GM19328 (cell line): Measurements from ENCODE around the gene DEF6.
A peak's percentile ranks its signal among the peaks of the same experiment; 100 is the strongest.

Source experiments
- ATAC-seq: cut with Tn5 transposase; IDR thresholded peaks from one replicate; pipeline ENCODE4 v1.9.1; 2021; ENCODE audit warnings: mild to moderate bottlenecking, moderate library complexity; ENCODE audit not compliant: unreplicated experiment

Gene DEF6

DNA sequence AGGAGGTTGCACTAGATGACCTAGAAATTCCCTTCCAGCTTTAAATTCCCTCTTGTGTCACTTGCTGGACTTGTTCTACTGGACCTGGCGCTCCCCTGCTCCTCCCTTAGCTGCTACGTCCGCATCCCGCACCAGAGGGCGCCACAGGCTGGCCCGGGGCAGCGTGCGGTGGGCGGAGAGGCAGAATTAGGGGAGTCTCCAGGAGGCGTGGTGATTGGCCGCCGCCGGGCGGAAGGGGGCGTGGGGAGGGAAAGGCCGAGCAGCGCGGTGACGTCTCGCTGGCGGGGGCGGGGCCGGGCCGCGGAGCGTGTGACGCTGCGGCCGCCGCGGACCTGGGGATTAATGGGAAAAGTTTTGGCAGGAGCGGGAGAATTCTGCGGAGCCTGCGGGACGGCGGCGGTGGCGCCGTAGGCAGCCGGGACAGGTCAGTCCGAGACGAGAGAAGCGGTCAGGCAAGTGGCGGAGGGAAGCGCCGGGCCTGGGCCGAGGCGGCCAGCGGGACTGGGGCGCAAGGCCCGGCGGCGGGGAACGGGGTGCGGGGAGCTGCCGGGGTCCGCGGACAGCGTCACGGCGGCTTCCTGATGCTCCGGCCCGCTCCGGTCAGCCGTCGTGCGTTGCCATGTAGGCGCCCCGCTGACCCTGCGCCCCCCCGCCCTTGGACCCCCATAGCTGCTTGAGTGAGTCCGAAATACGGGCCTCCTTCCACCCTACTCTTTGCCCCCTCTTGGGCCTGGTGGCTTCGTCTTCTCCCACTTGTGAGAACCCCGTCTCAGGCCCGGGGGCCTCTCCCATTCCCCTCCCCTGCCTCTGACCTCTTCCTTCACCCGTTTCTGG is 44.9 kb downstream of the DEF6 start, which contains the start of gene PPARD:
Gene PPARD (plus strand): TSS at position 301 of the 834 bp plus-strand sequence. CDS start 68,530 bp downstream, outside the sequence.
- peak; percentile 97 for ATAC-seq

DNA sequence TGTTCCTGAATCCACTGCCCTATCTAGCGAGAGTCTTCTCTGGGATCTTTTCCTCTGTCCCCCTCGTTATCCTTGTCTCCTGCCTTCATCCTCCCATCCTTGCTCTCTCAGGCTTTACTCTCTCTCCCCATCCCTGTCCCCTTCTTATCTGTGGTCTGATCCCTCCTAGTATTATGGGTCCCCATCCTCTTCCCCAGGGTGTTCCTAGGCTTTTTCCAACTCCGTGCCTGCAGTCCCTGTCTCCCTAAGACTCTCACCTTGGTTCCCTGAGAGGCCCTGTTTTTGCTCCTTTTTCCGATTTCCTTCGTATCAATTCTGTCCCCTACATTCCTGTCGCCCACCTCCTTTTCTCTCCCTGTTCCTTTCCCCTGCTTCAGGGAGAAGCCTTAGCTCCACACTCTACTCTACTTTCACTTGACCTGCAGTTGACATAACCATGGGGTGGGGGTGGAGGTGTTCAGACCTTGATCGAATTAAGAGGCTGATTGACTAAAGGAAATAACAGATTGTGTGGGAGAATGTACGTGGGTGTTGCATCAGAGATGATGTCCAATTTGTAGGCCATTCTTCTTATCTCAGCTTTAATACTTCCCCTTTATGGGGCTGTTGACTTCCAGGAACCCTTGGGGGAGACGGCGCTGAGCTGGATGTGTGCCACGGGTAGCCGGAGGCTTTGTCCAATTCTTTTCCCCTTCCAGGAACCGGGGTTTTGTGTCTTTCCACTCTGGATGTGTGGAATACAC is 45.6 kb downstream of the DEF6 start:
- ATAC-seq, result no peak

- no peak for ATAC-seq
These were observed 46.4 kb downstream of the DEF6 start for GRCh38 chr6:35343835-35344550.

- no peak for ATAC-seq
These were observed 53.8 kb downstream of the DEF6 start for GRCh38 chr6:35351422-35351821.

- ATAC-seq, result no peak
These were observed 55.1 kb downstream of the DEF6 start for GRCh38 chr6:35352735-35353134.

GRCh38 chr6:35354361-35355135 is 56.9 kb downstream of the DEF6 start:
- no peak for ATAC-seq

DNA sequence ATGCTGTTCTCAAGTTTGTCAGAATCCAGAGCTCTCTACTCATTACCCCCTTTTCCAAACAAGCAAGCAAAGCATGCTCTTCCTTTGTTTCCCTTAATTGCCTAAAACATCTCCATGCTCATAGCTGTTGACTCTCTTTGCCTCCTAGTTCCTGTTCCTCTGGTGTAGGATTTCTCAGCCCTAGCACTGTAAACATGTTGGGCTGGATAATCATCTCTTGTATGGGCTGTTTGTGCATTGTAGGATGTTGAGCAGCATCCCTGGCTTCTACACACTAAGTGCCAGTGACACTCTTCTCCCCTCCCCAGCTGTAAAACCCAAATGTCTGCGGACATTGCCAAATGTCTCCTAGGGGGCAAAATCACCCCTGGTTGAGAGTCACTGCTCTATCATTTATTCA is 58.8 kb downstream of the DEF6 start:
- no peak for ATAC-seq

DNA sequence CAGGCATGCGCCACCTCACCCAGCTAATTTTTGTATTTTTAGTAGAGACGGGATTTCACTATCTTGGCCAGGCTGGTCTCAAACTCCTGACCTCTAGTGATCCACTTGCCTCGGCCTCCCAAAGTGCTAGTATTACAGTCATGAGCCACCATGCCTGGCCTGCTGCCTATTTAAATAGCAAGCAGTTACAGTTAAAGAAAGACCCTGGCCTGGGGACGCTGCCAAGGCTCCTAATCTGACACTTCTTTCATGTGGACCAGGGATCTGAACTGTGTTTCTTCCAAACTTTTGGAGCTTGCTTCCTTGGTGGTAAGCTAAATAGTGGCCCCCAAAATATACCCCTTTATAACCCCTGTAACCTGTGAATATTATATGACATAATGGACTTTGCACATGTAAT is 60.1 kb downstream of the DEF6 start:
- ATAC-seq, result no peak

DNA sequence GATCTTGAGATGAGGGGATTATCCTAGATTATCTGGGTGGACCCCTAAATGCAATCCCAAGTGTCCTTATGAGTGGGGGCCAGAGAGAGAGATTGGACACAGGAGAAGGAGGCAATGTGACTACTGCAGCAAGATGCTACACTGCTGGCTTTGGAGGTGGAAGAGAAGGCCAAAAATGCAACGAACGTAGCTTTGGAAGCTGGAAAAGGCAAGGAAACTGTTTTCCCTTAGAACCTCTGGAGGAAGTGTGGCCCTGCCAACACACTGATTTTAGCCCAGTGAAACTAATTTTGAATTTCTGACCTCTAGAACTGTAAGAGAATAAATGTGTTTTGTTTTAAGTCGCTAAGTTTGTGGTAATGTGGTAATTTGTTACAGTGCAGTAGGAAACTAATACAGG is 60.5 kb downstream of the DEF6 start:
- ATAC-seq, result no peak

DNA sequence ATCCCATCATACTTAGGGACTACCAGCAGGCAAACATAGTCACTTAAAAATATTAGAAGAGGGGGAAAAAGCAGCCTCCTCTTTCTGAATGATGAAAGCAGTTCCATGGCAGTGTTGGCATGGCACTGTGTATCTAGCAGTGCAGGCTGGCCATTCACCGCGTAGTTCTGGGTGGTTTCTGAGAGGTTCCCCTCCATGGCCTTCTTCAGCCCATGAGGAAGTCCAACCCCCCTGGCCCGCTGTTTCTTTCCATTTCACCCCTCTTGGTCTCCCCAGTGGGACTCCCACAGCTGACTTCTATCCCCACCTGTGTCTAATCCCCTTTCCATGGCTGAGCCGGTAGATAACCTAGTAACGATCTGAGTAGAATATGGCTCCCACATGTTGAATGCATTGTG is 61.7 kb downstream of the DEF6 start:
- ATAC-seq, result no peak

DNA sequence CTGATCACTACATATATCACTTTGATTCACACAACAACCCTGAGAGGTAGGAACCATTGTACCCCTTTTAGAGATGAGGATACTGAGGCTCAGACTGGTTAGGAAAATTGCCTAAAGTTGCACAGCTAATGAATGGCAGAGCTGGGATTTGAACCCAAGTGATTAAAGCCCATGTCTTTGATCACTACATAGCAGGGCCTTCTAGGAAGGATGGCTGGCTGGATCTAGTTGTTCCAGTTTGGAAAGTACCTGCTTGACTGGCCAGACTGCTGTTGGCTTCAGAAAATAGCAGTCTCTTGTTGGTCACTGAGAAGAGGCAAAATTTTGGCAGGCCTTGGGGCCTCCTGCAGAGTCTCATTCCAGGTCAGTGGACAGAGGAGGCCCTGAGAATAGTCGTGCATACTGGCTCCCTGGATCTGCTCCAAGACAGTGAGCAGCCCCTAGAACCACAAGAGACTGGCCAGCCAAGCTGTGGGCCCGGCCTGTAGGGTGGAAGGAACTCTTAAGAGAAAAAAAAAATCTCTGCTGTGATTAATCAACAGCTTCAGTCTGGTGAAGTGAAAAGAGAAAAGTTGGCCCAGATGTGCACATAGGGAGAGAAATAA is 62.2 kb downstream of the DEF6 start:
- ATAC-seq, result no peak

DNA sequence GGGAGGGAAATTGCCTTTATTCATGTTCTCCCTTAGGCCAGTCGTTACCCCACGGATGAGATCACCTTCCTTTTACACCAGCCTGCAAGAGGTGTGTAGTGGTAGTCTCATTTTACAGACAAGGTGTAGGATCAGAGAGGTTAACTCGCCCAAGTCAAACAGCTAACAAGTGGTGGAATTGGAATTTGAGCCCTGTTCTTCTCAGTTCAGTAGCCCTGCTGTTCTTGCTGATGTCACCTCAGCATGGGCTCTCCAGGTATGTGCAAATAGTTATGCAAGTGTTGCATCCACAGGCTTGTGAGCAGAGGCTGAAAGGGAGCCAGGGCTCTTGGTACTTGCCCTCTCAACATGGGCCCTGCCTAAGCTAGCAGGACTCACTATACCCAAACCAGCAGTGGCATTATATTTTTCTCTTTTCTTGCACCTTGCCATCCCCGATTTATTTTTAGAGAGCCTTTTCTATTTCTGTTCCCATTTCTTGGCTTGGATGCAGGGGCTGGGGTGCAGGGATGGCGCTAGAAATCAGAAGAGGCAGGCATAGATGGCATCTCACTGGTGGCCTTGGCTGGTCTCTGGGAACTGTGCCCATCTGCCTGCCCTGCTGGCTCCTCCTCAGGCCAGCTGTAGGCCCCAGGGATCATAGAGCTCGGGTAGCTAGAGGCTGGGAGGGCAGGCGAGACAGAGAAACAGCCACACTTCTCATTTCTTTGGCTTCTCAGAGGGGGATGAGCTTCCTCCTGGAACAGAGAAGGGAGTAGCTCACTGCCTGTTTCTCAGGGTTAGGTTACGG is 62.9 kb downstream of the DEF6 start:
- no peak for ATAC-seq

- ATAC-seq, result no peak
These were observed 64.6 kb downstream of the DEF6 start for GRCh38 chr6:35362200-35362599.

DNA sequence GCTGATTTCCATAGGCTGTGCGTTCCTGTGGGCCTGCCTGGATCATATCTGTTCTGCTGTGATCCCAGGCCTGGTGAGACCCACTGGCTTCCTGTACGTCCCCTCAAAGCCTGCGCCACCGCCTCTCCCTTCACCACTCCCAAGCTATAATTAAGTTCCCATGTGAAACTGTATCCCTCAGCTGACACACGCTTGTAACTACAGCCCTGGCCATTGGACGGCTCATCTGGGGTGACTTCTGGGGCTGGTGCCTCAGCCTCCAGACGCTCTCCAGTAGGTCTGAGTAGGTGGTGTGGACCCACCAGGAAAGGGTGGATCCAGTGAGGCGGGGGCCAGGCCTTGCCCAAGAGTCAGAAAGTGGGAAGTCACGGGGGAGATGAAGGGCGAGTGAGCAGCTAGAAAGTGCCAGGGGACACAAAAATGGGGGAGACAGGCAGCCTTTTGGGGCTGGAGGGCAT is 65.7 kb downstream of the DEF6 start:
- no peak for ATAC-seq

DNA sequence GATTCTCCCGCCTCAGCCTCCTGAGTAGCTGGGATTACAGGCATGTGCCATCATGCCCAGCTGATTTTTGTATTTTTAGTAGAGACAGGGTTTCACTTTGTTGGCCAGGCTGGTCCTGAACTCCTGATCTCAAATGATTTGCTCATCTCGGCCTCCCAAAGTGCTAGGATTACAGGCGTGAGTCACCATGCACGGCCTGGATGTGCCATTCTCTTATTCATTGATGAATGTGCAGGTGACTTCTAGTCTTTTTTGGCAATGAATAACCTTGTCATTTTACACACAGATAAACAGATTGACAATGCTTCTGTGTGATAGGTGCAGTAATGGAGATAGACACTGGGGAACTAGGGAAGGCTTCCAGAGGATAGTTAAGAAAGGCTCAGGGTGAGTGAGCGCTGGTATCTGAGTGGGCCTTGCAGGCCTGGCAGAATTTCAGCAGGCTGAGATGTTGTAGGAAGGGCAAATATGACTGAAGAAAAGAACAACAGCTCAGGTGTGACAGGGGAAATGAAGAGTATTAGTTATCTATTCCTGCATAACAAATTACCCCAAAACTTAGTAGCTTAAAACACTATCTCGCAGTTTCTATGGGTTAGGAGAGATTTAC is 68.1 kb downstream of the DEF6 start:
- no peak for ATAC-seq

DNA sequence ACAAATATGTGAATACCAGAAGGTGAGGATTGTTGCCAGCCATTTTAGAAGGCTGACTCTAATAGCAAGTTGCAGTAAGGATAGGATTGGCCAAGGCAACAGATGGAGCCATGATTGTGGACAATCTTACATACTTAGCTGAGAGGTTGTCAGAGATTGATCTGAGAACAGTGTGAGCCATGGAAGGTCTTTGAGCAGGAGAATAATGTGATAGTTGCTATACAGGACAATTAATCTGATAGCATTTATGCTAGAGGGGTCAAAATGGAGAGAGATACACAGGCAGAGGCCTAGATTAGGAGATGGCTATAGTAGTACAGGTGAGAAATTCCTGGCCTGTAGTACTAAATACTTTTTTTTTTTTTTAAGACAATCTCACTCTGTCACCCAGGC is 68.6 kb downstream of the DEF6 start:
- ATAC-seq, result no peak

DNA sequence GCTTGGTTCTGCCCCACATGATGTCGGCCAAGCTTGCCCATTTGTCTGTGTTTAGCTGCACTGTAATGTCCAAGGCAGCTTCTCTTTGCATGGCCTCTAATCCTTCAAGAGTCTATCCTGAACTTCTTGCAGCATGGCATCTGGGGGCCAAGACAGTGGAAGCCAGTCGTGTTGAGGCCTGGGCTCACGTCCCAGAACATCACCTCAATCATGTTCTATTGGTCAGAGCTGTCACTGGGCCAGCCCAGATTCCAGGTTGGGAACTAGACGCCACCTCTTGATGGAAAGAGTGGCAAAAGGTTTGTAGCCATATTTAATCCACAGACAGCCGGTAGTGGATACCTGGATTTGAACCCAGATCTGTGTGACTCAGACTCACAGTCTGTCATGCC is 70.0 kb downstream of the DEF6 start:
- ATAC-seq, result no peak

- ATAC-seq, result no peak
These were observed 70.6 kb downstream of the DEF6 start for GRCh38 chr6:35368038-35368887.
